ENCODE results near the gene ELMO1. TPM values are rescaled to one million over a fixed set of nuclear protein-coding genes. Genes with fewer than 3 reads are reported as not detected.

Gene ELMO1
- total RNA-seq, 1 experiment from 2014 or later = not detected

GRCh38 chr7:36946401-36946739 is 502.3 kb downstream of the ELMO1 start:
- ChIA-PET CTCF (no interaction called here), POLR2A (ENCODE audit: low non-redundant PET) (no interaction called here)
- no peak for DNase-seq (ENCODE audit: low spot score)
- intact Hi-C loops (cut with micrococcal nuclease; ENCODE audit: unreplicated experiment) = no loop called here
- no peaks in the 10 kb centered on the region for H3K27me3 ChIP-seq (replicated peaks; ENCODE audit: insufficient read depth, low read depth, low read length, poor library complexity)
- no TSS peak for BruUV-seq (replicated peaks)
- H3K27ac ChIP-seq (ENCODE audit: low read depth, low read length, poor library complexity, severe bottlenecking) = no peak overlapping the region
- no peak overlapping the region for H3K4me3 ChIP-seq (ENCODE audit: low read depth, low read length, poor library complexity, severe bottlenecking)
- TF ChIP-seq EZH2 (IDR thresholded peaks at IDR 0.05; ENCODE audit: borderline replicate concordance, low read depth, low read length, poor library complexity, severe bottlenecking) (no peak), CTCF (conservative IDR thresholded peaks at IDR 0.05; ENCODE audit: low read depth, low read length) (no peak)
- H3K4me1 ChIP-seq (ENCODE audit: insufficient read depth, low read length, poor library complexity, severe bottlenecking) = no peaks in the 10 kb centered on the region
- no peaks in the 10 kb centered on the region for H3K9me3 ChIP-seq (ENCODE audit: low read depth, low read length, poor library complexity, severe bottlenecking)
- H3K36me3 ChIP-seq (ENCODE audit: insufficient read depth, low read length, poor library complexity, severe bottlenecking) = no peaks in the 10 kb centered on the region

- intact Hi-C loops (cut with micrococcal nuclease; ENCODE audit: unreplicated experiment) = no loop called here
- POLR2A ChIA-PET (ENCODE audit: low non-redundant PET) = no interaction called here
- H3K36me3 ChIP-seq (ENCODE audit: insufficient read depth, low read length, poor library complexity, severe bottlenecking) = no peaks in the 10 kb centered on the region
- H3K4me1 ChIP-seq (ENCODE audit: insufficient read depth, low read length, poor library complexity, severe bottlenecking) = no peaks in the 10 kb centered on the region
- no peak for DNase-seq (ENCODE audit: low spot score)
- H3K27me3 ChIP-seq (replicated peaks; ENCODE audit: insufficient read depth, low read depth, low read length, poor library complexity) = no peaks in the 10 kb centered on the region
- BruUV-seq (replicated peaks) = no TSS peak
- TF ChIP-seq CTCF (conservative IDR thresholded peaks at IDR 0.05; ENCODE audit: low read depth, low read length) (no peak), EZH2 (IDR thresholded peaks at IDR 0.05; ENCODE audit: borderline replicate concordance, low read depth, low read length, poor library complexity, severe bottlenecking) (no peak)
- no peak overlapping the region for H3K4me3 ChIP-seq (ENCODE audit: low read depth, low read length, poor library complexity, severe bottlenecking)
- CTCF ChIA-PET = no interaction called here
- H3K27ac ChIP-seq (ENCODE audit: low read depth, low read length, poor library complexity, severe bottlenecking) = no peak overlapping the region
- H3K9me3 ChIP-seq (ENCODE audit: low read depth, low read length, poor library complexity, severe bottlenecking) = no peaks in the 10 kb centered on the region
Measured at GRCh38 chr7:36945612-36946400, 502.9 kb downstream of the ELMO1 start.

GRCh38 chr7:36944838-36945237 is 503.8 kb downstream of the ELMO1 start:
- Histone ChIP-seq H3K27ac (ENCODE audit: low read depth, low read length, poor library complexity, severe bottlenecking) (no peak overlapping the region), H3K4me1 (ENCODE audit: insufficient read depth, low read length, poor library complexity, severe bottlenecking) (no peaks in the 10 kb centered on the region), H3K36me3 (ENCODE audit: insufficient read depth, low read length, poor library complexity, severe bottlenecking) (no peaks in the 10 kb centered on the region), H3K4me3 (ENCODE audit: low read depth, low read length, poor library complexity, severe bottlenecking) (no peak overlapping the region), H3K27me3 (replicated peaks; ENCODE audit: insufficient read depth, low read depth, low read length, poor library complexity) (no peaks in the 10 kb centered on the region), H3K9me3 (ENCODE audit: low read depth, low read length, poor library complexity, severe bottlenecking) (no peaks in the 10 kb centered on the region)
- POLR2A ChIA-PET (ENCODE audit: low non-redundant PET) = no interaction called here
- TF ChIP-seq EZH2 (IDR thresholded peaks at IDR 0.05; ENCODE audit: borderline replicate concordance, low read depth, low read length, poor library complexity, severe bottlenecking) (no peak), CTCF (conservative IDR thresholded peaks at IDR 0.05; ENCODE audit: low read depth, low read length) (no peak)
- DNase-seq (ENCODE audit: low spot score) = no peak
- intact Hi-C loops (cut with micrococcal nuclease; ENCODE audit: unreplicated experiment) = no loop called here
- BruUV-seq (replicated peaks) = no TSS peak
- CTCF ChIA-PET = no interaction called here

Measured in A673 (cell line).